ENCODE data around the gene HSD17B11. TPM values are rescaled to one million over a fixed set of nuclear protein-coding genes. Genes with fewer than 3 reads are reported as not detected.
A peak's percentile ranks its signal among the peaks of the same experiment; 100 is the strongest.
"Not testable (repeated sequence)": the region's sequence is repeated elsewhere in the genome, so short reads cannot be mapped to it uniquely, and the experiment has no call there.

The HSD17B11 gene
- total RNA-seq: 52.6 TPM

- FAIRE-seq (no peak), DNase-seq (ENCODE audit: low spot score in 2 of 2) (peak; percentile 74 to 83)
Observed at GRCh38 chr4:87390891-87391575, at the start of gene HSD17B11. Gene HSD17B11 (minus strand): TSS chr4:87391188. CDS start chr4:87391070, 118 bp downstream.

GRCh38 chr4:87433342-87433741 is 42.4 kb upstream of the HSD17B11 start:
- no peak for DNase-seq (ENCODE audit: low spot score in 2 of 2)
- FAIRE-seq: no peak

- DNase-seq (ENCODE audit: low spot score in 2 of 2): no peak
- no peak for FAIRE-seq
Observed at GRCh38 chr4:87430038-87430437, 39.0 kb upstream of the HSD17B11 start.

GRCh38 chr4:87428979-87429378 is 38.0 kb upstream of the HSD17B11 start:
- DNase-seq (ENCODE audit: low spot score in 2 of 2): no peak
- no peak for FAIRE-seq

- DNase-seq (ENCODE audit: low spot score in 2 of 2): no peak
- FAIRE-seq: no peak
Observed at GRCh38 chr4:87427518-87427868, 36.5 kb upstream of the HSD17B11 start.

GRCh38 chr4:87426865-87427517 is 36.0 kb upstream of the HSD17B11 start:
- FAIRE-seq (no peak), DNase-seq (ENCODE audit: low spot score in 2 of 2) (no peak)

- FAIRE-seq (no peak), DNase-seq (ENCODE audit: low spot score in 2 of 2) (no peak)
Observed at GRCh38 chr4:87425711-87426110, 34.7 kb upstream of the HSD17B11 start.

- not testable (repeated sequence) for DNase-seq (ENCODE audit: low spot score in 2 of 2)
Observed at GRCh38 chr4:87424099-87424543, 33.1 kb upstream of the HSD17B11 start.

GRCh38 chr4:87423317-87424098 is 32.5 kb upstream of the HSD17B11 start:
- FAIRE-seq (no peak), DNase-seq (ENCODE audit: low spot score in 2 of 2) (no peak)

More at GRCh38 chr4:87424099-87424543, 33.1 kb upstream of the HSD17B11 start:
- not testable (repeated sequence) for FAIRE-seq

GRCh38 chr4:87422104-87423052 is 31.4 kb upstream of the HSD17B11 start, which contains the start of gene NUDT9:
Gene NUDT9 (plus strand): TSS chr4:87422573. CDS start chr4:87422906, 333 bp downstream.
- no peak for FAIRE-seq
- DNase-seq (ENCODE audit: low spot score in 2 of 2): peak; percentile 62 to 78

- DNase-seq (ENCODE audit: low spot score in 2 of 2) (no peak), FAIRE-seq (no peak)
Observed at GRCh38 chr4:87420276-87420830, 29.4 kb upstream of the HSD17B11 start.

- FAIRE-seq (no peak), DNase-seq (ENCODE audit: low spot score in 2 of 2) (no peak)
Observed at GRCh38 chr4:87419578-87420249, 28.7 kb upstream of the HSD17B11 start.

- not testable (repeated sequence) for DNase-seq (ENCODE audit: low spot score in 2 of 2); FAIRE-seq
Observed at GRCh38 chr4:87418410-87418809, 27.4 kb upstream of the HSD17B11 start.

GRCh38 chr4:87416965-87417364 is 26.0 kb upstream of the HSD17B11 start:
- FAIRE-seq: no peak

GRCh38 chr4:87414816-87415215 is 23.8 kb upstream of the HSD17B11 start:
- DNase-seq (ENCODE audit: low spot score in 2 of 2): no peak
- FAIRE-seq: no peak

More at GRCh38 chr4:87416965-87417364, 26.0 kb upstream of the HSD17B11 start:
- no peak for DNase-seq (ENCODE audit: low spot score in 2 of 2)

- FAIRE-seq: no peak
- DNase-seq (ENCODE audit: low spot score in 2 of 2): no peak
Observed at GRCh38 chr4:87410679-87411078, 19.7 kb upstream of the HSD17B11 start.

- no peak for FAIRE-seq
- DNase-seq (ENCODE audit: low spot score in 2 of 2): no peak
Observed at GRCh38 chr4:87410157-87410556, 19.2 kb upstream of the HSD17B11 start.

GRCh38 chr4:87409420-87409939 is 18.5 kb upstream of the HSD17B11 start:
- FAIRE-seq (no peak), DNase-seq (ENCODE audit: low spot score in 2 of 2) (no peak)

GRCh38 chr4:87406902-87407301 is 15.9 kb upstream of the HSD17B11 start:
- not testable (repeated sequence) for DNase-seq (ENCODE audit: low spot score in 2 of 2); FAIRE-seq

All from frontal cortex (tissue), 4 donors.